Kidney epithelial cell (primary cell): ENCODE data around the gene RNF148. TPM values are rescaled to one million over a fixed set of nuclear protein-coding genes. Genes with fewer than 3 reads are reported as not detected.

Experiments used
- DNase-seq: peaks from one replicate; pipeline ENCODE4 v3.0.0-alpha.2; 2010; ENCODE audit warnings: low read depth
- H3K27me3 ChIP-seq: 2 replicates; pipeline ENCODE4 v1.6.0; 2011; ENCODE audit warnings: low read length; ENCODE audit not compliant: control insufficient read depth, insufficient read depth
- H3K36me3 ChIP-seq: 2 replicates; pipeline ENCODE4 v1.5.1; 2011; ENCODE audit warnings: low read length; ENCODE audit not compliant: control insufficient read depth, insufficient read depth
- H3K4me3 ChIP-seq: 2 replicates; pipeline ENCODE4 v1.5.1; 2011; ENCODE audit warnings: low read depth, mild to moderate bottlenecking, control low read depth, low read length
- CTCF ChIP-seq: IDR thresholded peaks from 2 replicates; pipeline ENCODE4 v1.5.1; 2011; ENCODE audit warnings: mild to moderate bottlenecking, moderate library complexity, low read length, control low read depth, inconsistent platforms; ENCODE audit not compliant: insufficient read depth, poor library complexity, severe bottlenecking
- total RNA-seq: library from RNA; depleted of rRNA; stranded (reverse); fragments of >200 nt; gene quantifications from 2 replicates; pipeline ENCODE4 v1.2.3, GENCODE V29; 2015

Gene RNF148
- total RNA-seq, 1 donor from 2014 or later = 0.71 TPM

DNA sequence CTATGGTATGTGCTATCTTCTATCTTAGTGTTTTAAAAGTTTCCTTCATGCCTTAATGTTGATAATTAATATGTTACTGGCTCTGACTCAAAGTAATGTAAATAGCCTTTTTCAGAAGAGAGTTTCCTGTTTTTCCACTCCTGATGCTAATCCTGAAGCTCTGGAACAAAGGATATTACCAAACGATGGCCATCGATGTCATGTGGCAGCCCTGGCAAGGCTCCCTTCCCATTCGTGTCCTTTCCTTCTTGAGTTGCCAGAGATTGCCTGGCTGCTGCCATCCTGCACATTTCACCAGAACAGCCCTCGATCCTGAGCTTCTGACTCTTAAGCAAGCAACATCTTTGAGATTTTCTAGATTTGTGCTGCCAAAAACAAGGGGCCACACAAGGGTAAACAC, 49.8 kb downstream of the RNF148 start:
- DNase-seq = no peak
- Histone ChIP-seq H3K27me3 (no peaks in the 10 kb centered on the region), H3K4me3 (no peak overlapping the region), H3K36me3 (no peaks in the 10 kb centered on the region)
- no peak for TF ChIP-seq CTCF

Other genes starting within 250 kb of the RNF148 start
- 0.68 TPM in 1 of 2 replicates, not detected in the other for gene RNF133, start 3.8 kb downstream of the RNF148 start, total RNA-seq
- 6.8 and 8.8 TPM in 2 replicates for gene CADPS2, start 183.5 kb upstream of the RNF148 start, total RNA-seq